H9 (cell line): ENCODE measurements around the gene FBLN2. TPM values are rescaled to one million over a fixed set of nuclear protein-coding genes. Genes with fewer than 3 reads are reported as not detected.

Experiments
- DNase-seq: peaks from one replicate; pipeline ENCODE4 v3.0.0-alpha.2; 2017
- H2AFZ ChIP-seq: one replicate; pipeline ENCODE4 v1.6.1; 2013; ENCODE audit warnings: mild to moderate bottlenecking, low read length, control low read depth, moderate library complexity
- H2AK5ac ChIP-seq: 2 replicates; pipeline ENCODE4 v1.6.1; 2013; ENCODE audit warnings: low read length, control low read depth, mixed read lengths; ENCODE audit not compliant: insufficient read length
- H2BK120ac ChIP-seq: one replicate; pipeline ENCODE4 v1.6.1; 2013; ENCODE audit warnings: low read depth, mild to moderate bottlenecking, low read length, control low read depth, inconsistent platforms; ENCODE audit not compliant: poor library complexity, severe bottlenecking
- H2BK12ac ChIP-seq: 2 replicates; pipeline ENCODE4 v1.6.1; 2013; ENCODE audit warnings: low read length, control low read depth, mixed read lengths, low read depth; ENCODE audit not compliant: insufficient read length
- H2BK15ac ChIP-seq: 2 replicates; pipeline ENCODE4 v1.6.1; 2013; ENCODE audit warnings: low read depth, low read length, control low read depth
- H2BK20ac ChIP-seq: one replicate; pipeline ENCODE4 v1.6.1; 2013; ENCODE audit warnings: low read depth, mild to moderate bottlenecking, low read length, control low read depth, inconsistent platforms; ENCODE audit not compliant: poor library complexity, severe bottlenecking
- H2BK5ac ChIP-seq: 2 replicates; pipeline ENCODE4 v1.6.1; 2013; ENCODE audit warnings: low read length, control low read depth, mixed read lengths; ENCODE audit not compliant: insufficient read length
- H3K14ac ChIP-seq: 2 replicates; pipeline ENCODE4 v1.6.1; 2013; ENCODE audit warnings: low read length, control low read depth; ENCODE audit not compliant: insufficient read depth
- H3K18ac ChIP-seq: 2 replicates; pipeline ENCODE4 v1.6.1; 2013; ENCODE audit warnings: low read depth, mild to moderate bottlenecking, mixed read lengths, low read length, control low read depth; ENCODE audit not compliant: insufficient read length
- H3K23ac ChIP-seq: 2 replicates; pipeline ENCODE4 v1.6.1; 2013; ENCODE audit warnings: low read length, control low read depth, mixed read lengths, low read depth; ENCODE audit not compliant: insufficient read length
- H3K23me2 ChIP-seq: 2 replicates; pipeline ENCODE4 v1.6.1; 2013; ENCODE audit warnings: low read depth, mild to moderate bottlenecking, mixed read lengths, low read length, control low read depth; ENCODE audit not compliant: insufficient read length, poor library complexity, severe bottlenecking
- H3K27ac ChIP-seq: 2 replicates; pipeline ENCODE4 v1.5.1; 2013; ENCODE audit warnings: low read length, control low read depth, mixed read lengths, low read depth; ENCODE audit not compliant: insufficient read length
- H3K27me3 ChIP-seq: 2 replicates; pipeline ENCODE4 v1.6.1; 2013; ENCODE audit warnings: low read length, control low read depth, inconsistent platforms; ENCODE audit not compliant: insufficient read depth
- H3K4ac ChIP-seq: 2 replicates; pipeline ENCODE4 v1.6.1; 2013; ENCODE audit warnings: low read depth, mild to moderate bottlenecking, control low read depth, inconsistent platforms, low read length, moderate library complexity
- H3K4me1 ChIP-seq: 2 replicates; pipeline ENCODE4 v1.6.1; 2013; ENCODE audit warnings: low read length, control low read depth, inconsistent platforms; ENCODE audit not compliant: insufficient read depth
- H3K4me2 ChIP-seq: 2 replicates; pipeline ENCODE4 v1.6.1; 2013; ENCODE audit warnings: low read length, control low read depth, mixed read lengths; ENCODE audit not compliant: insufficient read length, insufficient read depth
- H3K56ac ChIP-seq: 2 replicates; pipeline ENCODE4 v1.6.1; 2013; ENCODE audit warnings: low read depth, mild to moderate bottlenecking, mixed read lengths, low read length, control low read depth; ENCODE audit not compliant: insufficient read length
- H3K79me1 ChIP-seq: 2 replicates; pipeline ENCODE4 v1.6.1; 2013; ENCODE audit warnings: low read depth, mild to moderate bottlenecking, moderate library complexity, low read length, control low read depth, inconsistent platforms; ENCODE audit not compliant: insufficient read depth, poor library complexity, severe bottlenecking
- H3K79me2 ChIP-seq: 2 replicates; pipeline ENCODE4 v1.6.1; 2013; ENCODE audit warnings: low read length, control low read depth, inconsistent platforms; ENCODE audit not compliant: insufficient read depth
- H3K9ac ChIP-seq: 2 replicates; pipeline ENCODE4 v1.6.1; 2013; ENCODE audit warnings: low read length, control low read depth, mixed read lengths; ENCODE audit not compliant: insufficient read length; ENCODE audit errors: extremely low read depth
- H3K9me3 ChIP-seq: one replicate; pipeline ENCODE4 v1.6.1; 2013; ENCODE audit warnings: low read depth, low read length, inconsistent platforms; ENCODE audit not compliant: control insufficient read depth
- H3T11ph ChIP-seq: one replicate; pipeline ENCODE4 v1.6.1; 2013; ENCODE audit warnings: mild to moderate bottlenecking, low read length, control low read depth, inconsistent platforms
- H4K20me1 ChIP-seq: one replicate; pipeline ENCODE4 v1.6.1; 2013; ENCODE audit not compliant: control insufficient read depth, insufficient read length, insufficient read depth
- H4K5ac ChIP-seq: 2 replicates; pipeline ENCODE4 v1.6.1; 2013; ENCODE audit warnings: low read depth, mild to moderate bottlenecking, mixed read lengths, low read length, control low read depth; ENCODE audit not compliant: insufficient read length
- H4K8ac ChIP-seq: replicated peaks from 2 replicates; pipeline ENCODE4 v1.6.1; 2013; ENCODE audit warnings: low read length, control low read depth, mixed read lengths, low read depth; ENCODE audit not compliant: insufficient read length
- H4K91ac ChIP-seq: 2 replicates; pipeline ENCODE4 v1.6.1; 2013; ENCODE audit warnings: low read depth, mild to moderate bottlenecking, moderate library complexity, mixed read lengths, low read length, control low read depth; ENCODE audit not compliant: insufficient read length
- H3K27ac Mint-ChIP-seq, 3 experiments: 2 replicates in 2 of 3; 3 replicates in 1 of 3; pipeline ENCODE4 v1.8.0; 2020 to 2021; ENCODE audit warnings: mixed read lengths in 3 of 3, mild to moderate bottlenecking in 1 of 3, moderate library complexity in 1 of 3
- H3K27me3 Mint-ChIP-seq: 2 replicates; pipeline ENCODE4 v1.8.0; 2021; ENCODE audit warnings: low read depth, mild to moderate bottlenecking, moderate library complexity, mixed read lengths
- H3K36me3 Mint-ChIP-seq, 3 experiments: 2 replicates in 2 of 3; 3 replicates in 1 of 3; pipeline ENCODE4 v1.8.0; 2020 to 2021; ENCODE audit warnings: low read depth in 3 of 3, mixed read lengths in 3 of 3; ENCODE audit not compliant: insufficient read depth in 1 of 3
- H3K4me1 Mint-ChIP-seq, 2 experiments: 2 replicates each; pipeline ENCODE4 v1.8.0; 2020; ENCODE audit warnings: mixed read lengths in 2 of 2
- H3K4me3 Mint-ChIP-seq, 2 experiments: 2 replicates in 1 of 2; 3 replicates in 1 of 2; pipeline ENCODE4 v1.8.0; 2020 to 2021; ENCODE audit warnings: mild to moderate bottlenecking in 2 of 2, mixed read lengths in 2 of 2, moderate library complexity in 1 of 2
- H3K9me3 Mint-ChIP-seq, 2 experiments: 2 replicates in 1 of 2; 3 replicates in 1 of 2; pipeline ENCODE4 v1.8.0; 2020; ENCODE audit warnings: mild to moderate bottlenecking in 2 of 2, mixed read lengths in 2 of 2, moderate library complexity in 1 of 2
- WGBS: extraction: QIAGEN DNeasy Blood & Tissue Kit; methylation state at CpG from one replicate; pipeline ENCODE4 v1.1.7; 2013; ENCODE audit warnings: missing lambda C conversion rate, low lambda C conversion rate, mixed read lengths; ENCODE audit not compliant: insufficient read length; ENCODE audit errors: extremely low coverage; 5-methylcytosine and 5-hydroxymethylcytosine counted together
- total RNA-seq: library from RNA; stranded (reverse); gene quantifications from 2 replicates; pipeline ENCODE4 v1.2.1, GENCODE V29; 2021
- TF ChIP-seq, protein P1 (sequence below): fragments of 200-600 bp; sonication (generic); conservative IDR thresholded peaks from 3 replicates; pipeline ENCODE4 v1.8.0; 2021; ENCODE audit warnings: antibody characterized with exemption, mild to moderate bottlenecking

Gene FBLN2
- total RNA-seq, 1 experiment from 2014 or later, result 11.8 TPM

DNA sequence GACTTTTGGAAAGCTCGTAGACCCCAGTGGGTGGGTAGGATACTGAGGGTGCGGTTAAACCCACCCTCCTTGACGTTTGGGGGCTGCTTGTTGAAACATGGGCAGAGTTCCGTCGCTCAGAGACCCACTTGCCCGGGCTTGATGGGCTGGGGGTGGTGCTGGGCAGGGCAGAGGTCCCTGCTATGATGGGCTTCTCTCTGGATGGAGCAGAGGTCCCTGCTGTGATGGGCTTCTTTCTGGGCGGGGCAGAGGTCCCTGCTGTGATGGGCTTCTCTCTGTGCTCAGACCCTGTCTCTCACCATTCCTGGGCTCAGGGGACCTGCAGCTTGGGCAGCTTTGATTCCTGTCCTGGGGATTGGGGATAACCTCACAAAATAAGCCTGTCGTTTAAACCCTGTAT lies 45.2 kb downstream of the FBLN2 start:
- H3K56ac ChIP-seq, result no peak overlapping the region
- H2BK12ac ChIP-seq, result no peak overlapping the region
- no peak overlapping the region for H3K4ac ChIP-seq
- H3K4me1 ChIP-seq, result no peaks in the 10 kb centered on the region
- H4K5ac ChIP-seq, result no peak overlapping the region
- H3K18ac ChIP-seq, result no peak overlapping the region
- no peak overlapping the region for H2BK20ac ChIP-seq
- no peaks in the 10 kb centered on the region for H3K27me3 ChIP-seq
- H2BK5ac ChIP-seq, result no peak overlapping the region
- no peak overlapping the region for H3T11ph ChIP-seq
- no peak overlapping the region for H3K14ac ChIP-seq
- Mint-ChIP-seq H3K27me3 (peaks cover 3% of the 10 kb centered on the region), H3K4me3 (no peak overlapping the region), H3K9me3 (no peaks in the 10 kb centered on the region), H3K4me1 (peaks cover 17 to 28% of the 10 kb centered on the region in 2 experiments), H3K36me3 (no peaks in the 10 kb centered on the region), H3K27ac (no peak overlapping the region)
- TF ChIP-seq, protein P1, sequence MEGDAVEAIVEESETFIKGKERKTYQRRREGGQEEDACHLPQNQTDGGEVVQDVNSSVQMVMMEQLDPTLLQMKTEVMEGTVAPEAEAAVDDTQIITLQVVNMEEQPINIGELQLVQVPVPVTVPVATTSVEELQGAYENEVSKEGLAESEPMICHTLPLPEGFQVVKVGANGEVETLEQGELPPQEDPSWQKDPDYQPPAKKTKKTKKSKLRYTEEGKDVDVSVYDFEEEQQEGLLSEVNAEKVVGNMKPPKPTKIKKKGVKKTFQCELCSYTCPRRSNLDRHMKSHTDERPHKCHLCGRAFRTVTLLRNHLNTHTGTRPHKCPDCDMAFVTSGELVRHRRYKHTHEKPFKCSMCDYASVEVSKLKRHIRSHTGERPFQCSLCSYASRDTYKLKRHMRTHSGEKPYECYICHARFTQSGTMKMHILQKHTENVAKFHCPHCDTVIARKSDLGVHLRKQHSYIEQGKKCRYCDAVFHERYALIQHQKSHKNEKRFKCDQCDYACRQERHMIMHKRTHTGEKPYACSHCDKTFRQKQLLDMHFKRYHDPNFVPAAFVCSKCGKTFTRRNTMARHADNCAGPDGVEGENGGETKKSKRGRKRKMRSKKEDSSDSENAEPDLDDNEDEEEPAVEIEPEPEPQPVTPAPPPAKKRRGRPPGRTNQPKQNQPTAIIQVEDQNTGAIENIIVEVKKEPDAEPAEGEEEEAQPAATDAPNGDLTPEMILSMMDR, result no peak
- H2AK5ac ChIP-seq, result no peak overlapping the region
- H3K9ac ChIP-seq, result no peak overlapping the region
- H2BK120ac ChIP-seq, result no peak overlapping the region
- no peaks in the 10 kb centered on the region for H4K20me1 ChIP-seq
- no peak for DNase-seq
- no CpG with 5 or more reads among the region's 8 CpGs for WGBS
- H3K9me3 ChIP-seq, result no peaks in the 10 kb centered on the region
- H3K79me1 ChIP-seq, result no peaks in the 10 kb centered on the region
- no peak overlapping the region for H2AFZ ChIP-seq
- no peak overlapping the region for H4K91ac ChIP-seq
- H3K79me2 ChIP-seq, result no peaks in the 10 kb centered on the region
- no peak overlapping the region for H4K8ac ChIP-seq
- no peak overlapping the region for H3K23ac ChIP-seq
- no peak overlapping the region for H3K4me2 ChIP-seq
- H3K23me2 ChIP-seq, result no peaks in the 10 kb centered on the region
- H2BK15ac ChIP-seq, result no peak overlapping the region
- no peak overlapping the region for H3K27ac ChIP-seq
